ENCODE results near the gene FAM98A. TPM values are rescaled to one million over a fixed set of nuclear protein-coding genes. Genes with fewer than 3 reads are reported as not detected.

FAM98A gene
- total RNA-seq, 1 experiment from 2014 or later = 22.4 TPM

GRCh38 chr2:33586766-33587165 lies 12.3 kb downstream of the FAM98A start:
- Histone ChIP-seq H3K4me1 (ENCODE audit: insufficient read depth, low read length) (no peaks in the 10 kb centered on the region), H3K9me2 (replicated peaks; ENCODE audit: low read length) (no peaks in the 10 kb centered on the region), H4K20me1 (ENCODE audit: low read length) (no peaks in the 10 kb centered on the region), H3K79me2 (ENCODE audit: low read length) (no peaks in the 10 kb centered on the region), H3K4me2 (ENCODE audit: low read length) (no peak overlapping the region), H3K27ac (ENCODE audit: low read length) (no peak overlapping the region), H3K9me3 (ENCODE audit: low read length) (no peaks in the 10 kb centered on the region), H3K27me3 (ENCODE audit: low read length) (no peaks in the 10 kb centered on the region), H3K36me3 (ENCODE audit: low read depth, low read length) (peaks cover 46% of the 10 kb centered on the region), H2AFZ (ENCODE audit: low read length) (no peak overlapping the region), H3F3A (ENCODE audit: low read length, unreplicated experiment) (no peaks in the 10 kb centered on the region), H3K9ac (ENCODE audit: low read length) (no peak overlapping the region), H3K4me3 (ENCODE audit: low read length) (no peak overlapping the region)
- POLR2A ChIA-PET (ENCODE audit: unreplicated experiment) = no interaction called here
- TF ChIP-seq EZH2 (IDR thresholded peaks at IDR 0.05; ENCODE audit: low read length, unreplicated experiment) = no peak
- no peak for TF ChIP-seq EZH2phosphoT487 (IDR thresholded peaks at IDR 0.05; ENCODE audit: borderline replicate concordance, low read length)
- no peak for TF ChIP-seq CTCF (conservative IDR thresholded peaks at IDR 0.05; ENCODE audit: low read depth, low read length)
- intact Hi-C loops (cut with micrococcal nuclease) = no loop called here
- no TSS peak for BruUV-seq (replicated peaks)
- DNase-seq (no peak), ATAC-seq (no peak)
- CTCF ChIA-PET = no interaction called here

DNA sequence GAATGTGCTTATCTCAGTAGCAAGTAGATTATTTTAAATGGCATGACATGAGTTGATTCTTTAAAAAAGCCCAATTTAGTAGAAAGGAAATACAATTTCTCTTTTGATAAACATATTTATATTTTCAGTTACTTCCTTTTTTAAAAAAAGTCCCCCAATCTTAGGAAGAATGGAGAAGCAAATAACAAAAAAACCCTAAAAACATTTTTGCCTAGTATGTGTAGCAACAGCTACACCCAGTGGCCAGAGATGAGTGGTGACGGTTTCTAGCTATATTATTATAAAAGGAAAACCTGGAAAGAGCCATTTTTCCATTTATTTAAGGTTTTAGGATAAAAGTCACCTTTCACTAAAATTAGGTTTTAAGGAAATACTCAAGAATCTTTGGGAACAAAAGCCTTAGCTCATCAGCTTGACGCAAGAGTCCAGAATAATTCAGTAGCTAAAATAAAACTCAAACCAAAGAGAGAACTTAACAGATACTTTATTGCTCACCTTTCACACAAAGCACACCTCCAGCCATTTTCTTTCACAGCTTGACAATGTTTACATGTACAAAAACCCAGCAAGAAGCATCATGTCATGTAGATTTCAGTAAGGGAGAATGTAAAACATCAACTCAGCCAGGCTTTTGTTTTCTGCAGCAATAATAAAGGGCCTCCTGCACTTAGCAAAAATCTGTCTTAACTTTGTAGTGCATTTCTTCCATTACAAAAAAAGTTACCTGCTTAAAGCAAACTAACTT lies 15.7 kb downstream of the FAM98A start:
- Histone ChIP-seq H3K4me1 (ENCODE audit: insufficient read depth, low read length) (no peaks in the 10 kb centered on the region), H3K4me2 (ENCODE audit: low read length) (no peak overlapping the region), H2AFZ (ENCODE audit: low read length) (no peak overlapping the region), H3F3A (ENCODE audit: low read length, unreplicated experiment) (no peaks in the 10 kb centered on the region), H4K20me1 (ENCODE audit: low read length) (no peaks in the 10 kb centered on the region), H3K4me3 (ENCODE audit: low read length) (no peak overlapping the region), H3K27ac (ENCODE audit: low read length) (no peak overlapping the region), H3K36me3 (ENCODE audit: low read depth, low read length) (peaks cover 32% of the 10 kb centered on the region; the same call in 1 of the 2 replicates), H3K9me2 (replicated peaks; ENCODE audit: low read length) (no peaks in the 10 kb centered on the region), H3K79me2 (ENCODE audit: low read length) (no peaks in the 10 kb centered on the region), H3K9ac (ENCODE audit: low read length) (no peak overlapping the region), H3K9me3 (ENCODE audit: low read length) (no peaks in the 10 kb centered on the region), H3K27me3 (ENCODE audit: low read length) (no peaks in the 10 kb centered on the region)
- TF ChIP-seq EZH2 (IDR thresholded peaks at IDR 0.05; ENCODE audit: low read length, unreplicated experiment) (no peak), CTCF (conservative IDR thresholded peaks at IDR 0.05; ENCODE audit: low read depth, low read length) (peak; percentile 91)
- ATAC-seq (no peak), DNase-seq (peak; percentile 60)
- CTCF ChIA-PET = interaction anchor here (0.5 to 1.9 kb wide), 9 partner anchors 16 to 765 kb away, joined by 3 to 26 read pairs (median 4); partner anchors contain the start of gene FAM98A
- no TSS peak for BruUV-seq (replicated peaks)
- POLR2A ChIA-PET (ENCODE audit: unreplicated experiment) = interaction anchor here (0.6 kb wide), 1 partner anchor 157 kb away, joined by 3 read pairs; no protein-coding TSS in a partner anchor
- intact Hi-C loops (cut with micrococcal nuclease) = loop anchor here (1.0 to 2.0 kb wide), 5 partner anchors 107 to 811 kb away; partner anchors contain the start of gene RASGRP3

DNA sequence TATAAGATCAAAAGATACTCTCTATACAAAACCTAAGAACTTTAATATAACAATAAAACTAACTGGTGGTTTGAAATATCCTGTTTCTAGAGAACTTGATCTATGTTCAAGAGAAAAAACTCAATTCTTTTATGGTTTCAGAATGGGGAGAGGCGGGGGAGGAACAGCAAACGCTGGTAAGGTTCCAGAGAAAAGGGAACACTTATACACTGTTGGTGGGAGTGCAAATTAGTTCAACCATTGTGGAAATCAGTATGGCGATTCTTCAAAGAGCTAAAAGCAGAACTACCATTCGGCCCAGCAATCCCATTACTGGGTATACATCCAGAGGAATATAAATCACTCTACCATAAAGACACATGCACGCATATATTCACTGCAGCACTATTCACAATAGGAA lies 17.2 kb downstream of the FAM98A start:
- Histone ChIP-seq H3K27me3 (ENCODE audit: low read length) (no peaks in the 10 kb centered on the region), H4K20me1 (ENCODE audit: low read length) (no peaks in the 10 kb centered on the region), H3K9me3 (ENCODE audit: low read length) (no peaks in the 10 kb centered on the region), H3K4me1 (ENCODE audit: insufficient read depth, low read length) (no peaks in the 10 kb centered on the region), H3K4me3 (ENCODE audit: low read length) (no peak overlapping the region), H3K79me2 (ENCODE audit: low read length) (no peaks in the 10 kb centered on the region), H3K9ac (ENCODE audit: low read length) (no peak overlapping the region), H3K4me2 (ENCODE audit: low read length) (no peak overlapping the region), H3K9me2 (replicated peaks; ENCODE audit: low read length) (no peaks in the 10 kb centered on the region), H3F3A (ENCODE audit: low read length, unreplicated experiment) (no peaks in the 10 kb centered on the region), H2AFZ (ENCODE audit: low read length) (no peak overlapping the region), H3K36me3 (ENCODE audit: low read depth, low read length) (peaks cover 17% of the 10 kb centered on the region; the same call in 1 of the 2 replicates), H3K27ac (ENCODE audit: low read length) (no peak overlapping the region)
- DNase-seq = no peak
- CTCF ChIA-PET = no interaction called here
- no peak for ATAC-seq
- intact Hi-C loops (cut with micrococcal nuclease) = loop anchor here (2.0 kb wide), 1 partner anchor 105 kb away; the partner anchor contains the start of gene RASGRP3
- no TSS peak for BruUV-seq (replicated peaks)
- POLR2A ChIA-PET (ENCODE audit: unreplicated experiment) = no interaction called here
- no peak for TF ChIP-seq EZH2 (IDR thresholded peaks at IDR 0.05; ENCODE audit: low read length, unreplicated experiment)
- no peak for TF ChIP-seq CTCF (conservative IDR thresholded peaks at IDR 0.05; ENCODE audit: low read depth, low read length)
- TF ChIP-seq EZH2phosphoT487 (IDR thresholded peaks at IDR 0.05; ENCODE audit: borderline replicate concordance, low read length) = no peak
